NCI-H82 (cell line): Measurements from ENCODE around the gene CRYBB3.

Experiments used
- DNase-seq: peaks from one replicate; lab custom pipeline; 2025; lab: John Stamatoyannopoulos, UW

CRYBB3 gene

GRCh38 chr22:25199731-25200520 is at the start of gene CRYBB3:
Gene CRYBB3 (plus strand): TSS chr22:25199858. CDS start chr22:25201397, 1,539 bp downstream.
- no peak for DNase-seq

- peak; percentile 4 for DNase-seq
These were observed 45.5 kb upstream of the CRYBB3 start for GRCh38 chr22:25153961-25154666.

GRCh38 chr22:25154667-25154999 is 45.0 kb upstream of the CRYBB3 start:
- no peak for DNase-seq

- DNase-seq: no peak
These were observed 42.9 kb upstream of the CRYBB3 start for GRCh38 chr22:25156736-25157135.

- no peak for DNase-seq
These were observed 40.6 kb upstream of the CRYBB3 start for GRCh38 chr22:25159028-25159427.

GRCh38 chr22:25160120-25160996 is 39.3 kb upstream of the CRYBB3 start:
- DNase-seq: no peak

GRCh38 chr22:25161017-25161915 is 38.4 kb upstream of the CRYBB3 start:
- no peak for DNase-seq

GRCh38 chr22:25161916-25162530 is 37.6 kb upstream of the CRYBB3 start:
- no peak for DNase-seq

- DNase-seq: no peak
These were observed 37.1 kb upstream of the CRYBB3 start for GRCh38 chr22:25162561-25162960.

GRCh38 chr22:25165785-25166184 is 33.9 kb upstream of the CRYBB3 start:
- no peak for DNase-seq

- no peak for DNase-seq
These were observed 33.2 kb upstream of the CRYBB3 start for GRCh38 chr22:25166266-25167040.

GRCh38 chr22:25167082-25167481 is 32.6 kb upstream of the CRYBB3 start:
- no peak for DNase-seq

- DNase-seq: no peak
These were observed 31.6 kb upstream of the CRYBB3 start for GRCh38 chr22:25167834-25168601.

- no peak for DNase-seq
These were observed 30.2 kb upstream of the CRYBB3 start for GRCh38 chr22:25169278-25170031.

- no peak for DNase-seq
These were observed 29.2 kb upstream of the CRYBB3 start for GRCh38 chr22:25170426-25170980.

GRCh38 chr22:25172153-25172552 is 27.5 kb upstream of the CRYBB3 start:
- no peak for DNase-seq

GRCh38 chr22:25174156-25174887 is 25.3 kb upstream of the CRYBB3 start:
- DNase-seq: no peak
